Measurements from ENCODE around the gene OR52E1.

Gene OR52E1

DNA sequence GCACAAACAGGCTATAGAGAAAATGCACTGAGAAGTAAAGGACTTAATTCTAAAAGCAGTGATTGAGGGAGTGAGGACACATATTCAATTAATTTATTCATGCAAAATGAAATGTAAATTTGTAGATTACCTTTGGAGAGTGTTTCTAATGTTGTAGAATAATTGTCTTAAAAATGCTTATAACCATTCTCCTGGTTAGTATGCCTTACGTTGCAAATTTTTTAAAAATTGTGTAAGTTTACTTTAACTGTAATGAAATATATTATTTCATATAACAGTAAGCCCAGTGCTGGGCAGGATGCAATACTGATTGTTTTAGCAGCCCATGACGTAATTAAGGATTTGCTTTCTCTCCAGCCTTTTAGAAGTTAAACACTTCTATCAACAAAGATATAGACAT, 26.6 kb downstream of the OR52E1 start:
- DNase-seq (ENCODE audit: extremely low spot score) = no peak
- TF ChIP-seq, protein P1, sequence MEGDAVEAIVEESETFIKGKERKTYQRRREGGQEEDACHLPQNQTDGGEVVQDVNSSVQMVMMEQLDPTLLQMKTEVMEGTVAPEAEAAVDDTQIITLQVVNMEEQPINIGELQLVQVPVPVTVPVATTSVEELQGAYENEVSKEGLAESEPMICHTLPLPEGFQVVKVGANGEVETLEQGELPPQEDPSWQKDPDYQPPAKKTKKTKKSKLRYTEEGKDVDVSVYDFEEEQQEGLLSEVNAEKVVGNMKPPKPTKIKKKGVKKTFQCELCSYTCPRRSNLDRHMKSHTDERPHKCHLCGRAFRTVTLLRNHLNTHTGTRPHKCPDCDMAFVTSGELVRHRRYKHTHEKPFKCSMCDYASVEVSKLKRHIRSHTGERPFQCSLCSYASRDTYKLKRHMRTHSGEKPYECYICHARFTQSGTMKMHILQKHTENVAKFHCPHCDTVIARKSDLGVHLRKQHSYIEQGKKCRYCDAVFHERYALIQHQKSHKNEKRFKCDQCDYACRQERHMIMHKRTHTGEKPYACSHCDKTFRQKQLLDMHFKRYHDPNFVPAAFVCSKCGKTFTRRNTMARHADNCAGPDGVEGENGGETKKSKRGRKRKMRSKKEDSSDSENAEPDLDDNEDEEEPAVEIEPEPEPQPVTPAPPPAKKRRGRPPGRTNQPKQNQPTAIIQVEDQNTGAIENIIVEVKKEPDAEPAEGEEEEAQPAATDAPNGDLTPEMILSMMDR (IDR thresholded peaks at IDR 0.05; ENCODE audit: control extremely low read depth, extremely low read depth, low read depth, missing control alignments) = no peak
- ChIA-PET CTCF (no interaction called here), POLR2A (no interaction called here)

GRCh38 chr11:5102246-5102645, 32.9 kb downstream of the OR52E1 start:
- ChIA-PET CTCF (no interaction called here), POLR2A (no interaction called here)
- TF ChIP-seq, protein P1 (IDR thresholded peaks at IDR 0.05; ENCODE audit: control extremely low read depth, extremely low read depth, low read depth, missing control alignments) = no peak
- DNase-seq (ENCODE audit: extremely low spot score) = no peak

DNA sequence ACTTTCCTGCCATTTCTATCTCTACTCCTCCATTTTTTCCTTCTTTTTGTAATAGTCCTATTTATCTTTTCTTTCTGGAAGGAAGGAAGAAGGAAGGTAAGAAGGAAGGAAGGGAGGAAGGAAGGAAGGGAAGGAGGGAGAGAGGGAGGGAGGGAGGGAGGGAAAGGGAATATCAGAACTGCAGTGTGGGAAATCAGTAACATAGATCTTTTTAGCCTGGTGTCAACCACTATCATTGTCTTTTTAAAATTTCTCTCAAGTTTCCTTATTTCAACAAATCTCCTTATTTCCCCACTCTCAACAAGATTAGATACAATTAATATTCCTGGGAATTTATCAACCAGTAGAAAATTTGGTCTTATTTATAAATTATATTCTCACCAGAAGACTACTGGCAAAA, 33.7 kb downstream of the OR52E1 start:
- ChIA-PET CTCF (no interaction called here), POLR2A (no interaction called here)
- TF ChIP-seq, protein P1 (IDR thresholded peaks at IDR 0.05; ENCODE audit: control extremely low read depth, extremely low read depth, low read depth, missing control alignments) = no peak
- no peak for DNase-seq (ENCODE audit: extremely low spot score)

DNA sequence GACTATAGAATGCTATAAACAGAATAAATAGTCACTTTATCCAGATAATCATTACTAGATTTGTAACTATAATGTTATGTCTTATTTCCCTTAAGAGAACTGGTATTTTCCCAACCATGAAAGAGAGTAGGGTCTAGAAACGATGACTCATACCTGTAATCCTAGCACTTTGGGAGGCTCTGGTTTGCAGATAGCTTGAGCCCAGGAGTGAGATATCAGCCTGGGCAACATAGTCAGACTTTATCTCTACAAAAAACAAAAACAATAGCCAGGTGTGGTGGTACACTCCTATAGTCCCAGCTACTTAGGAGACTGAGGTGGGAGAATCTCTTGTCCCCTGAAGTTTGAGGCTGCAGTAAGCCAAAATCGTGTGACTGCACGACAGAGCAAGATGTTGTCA, 37.9 kb downstream of the OR52E1 start:
- TF ChIP-seq, protein P1 (IDR thresholded peaks at IDR 0.05; ENCODE audit: control extremely low read depth, extremely low read depth, low read depth, missing control alignments) = no peak
- POLR2A ChIA-PET = no interaction called here
- CTCF ChIA-PET = no interaction called here

GRCh38 chr11:5115339-5115738, 46.0 kb downstream of the OR52E1 start:
- ChIA-PET POLR2A (no interaction called here), CTCF (interaction anchor here (0.9 kb wide), 1 partner anchor 10 kb away, joined by 3 read pairs; no protein-coding TSS in a partner anchor)
- no peak for DNase-seq (ENCODE audit: extremely low spot score)
- TF ChIP-seq, protein P1 (IDR thresholded peaks at IDR 0.05; ENCODE audit: control extremely low read depth, extremely low read depth, low read depth, missing control alignments) = no peak

More for the DNA sequence above, 37.9 kb downstream of the OR52E1 start:
- DNase-seq (ENCODE audit: extremely low spot score) = no peak

DNA sequence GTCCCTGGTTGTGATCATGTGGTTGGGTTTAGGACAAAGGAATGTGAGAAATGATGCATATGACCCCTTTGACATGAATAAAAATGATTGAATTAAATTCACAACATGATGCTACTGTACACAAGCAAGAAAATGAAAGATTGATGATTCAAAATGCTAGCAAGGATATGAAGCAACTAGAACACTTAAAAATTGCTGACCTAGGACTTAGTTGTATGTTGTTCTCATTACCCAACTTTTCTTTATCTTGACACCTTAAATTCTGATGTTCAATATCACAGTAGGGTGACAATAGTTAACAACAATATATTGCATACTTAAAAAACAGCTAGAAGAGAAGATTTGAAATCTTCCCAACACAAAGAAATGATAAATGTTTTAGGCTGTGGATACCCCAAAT, 48.2 kb downstream of the OR52E1 start:
- ChIA-PET CTCF (no interaction called here), POLR2A (no interaction called here)
- TF ChIP-seq, protein P1 (IDR thresholded peaks at IDR 0.05; ENCODE audit: control extremely low read depth, extremely low read depth, low read depth, missing control alignments) = no peak
- DNase-seq (ENCODE audit: extremely low spot score) = no peak

- TF ChIP-seq, protein P1 (IDR thresholded peaks at IDR 0.05; ENCODE audit: control extremely low read depth, extremely low read depth, low read depth, missing control alignments) = no peak
- ChIA-PET CTCF (interaction anchor here (1.6 kb wide), 1 partner anchor 251 kb away, joined by 3 read pairs; no protein-coding TSS in a partner anchor), POLR2A (no interaction called here)
- no peak for DNase-seq (ENCODE audit: extremely low spot score)
Observed at GRCh38 chr11:5118893-5119292, 49.5 kb downstream of the OR52E1 start.

All from GM10248 (cell line).